Right lobe of liver (tissue), 4 donors: Measurements from ENCODE around the gene MOCOS.

Source experiments
- POLR2A ChIP-seq: fragments of 450-650 bp; IDR thresholded peaks from one replicate; pipeline ENCODE4 v1.6.1; 2017; ENCODE audit warnings: antibody characterized with exemption, mild to moderate bottlenecking
- TF ChIP-seq, protein P1 (sequence below), 4 donors: fragments of 200-600 bp in 3 of 4; fragments of 450-650 bp in 1 of 4; IDR thresholded peaks; one replicate each; pipeline versions ENCODE4 v1.5.1 to v1.8.0; 2016 to 2022; ENCODE audit warnings: antibody characterized with exemption in 4 of 4, mild to moderate bottlenecking in 2 of 4
- donor health status: DM: no; HTN: no; CAD: no.
- donor health status: DM: no; HTN: no; CAD: no.
- donor health status: DM: no; HTN: yes; CAD: no.

DNA sequence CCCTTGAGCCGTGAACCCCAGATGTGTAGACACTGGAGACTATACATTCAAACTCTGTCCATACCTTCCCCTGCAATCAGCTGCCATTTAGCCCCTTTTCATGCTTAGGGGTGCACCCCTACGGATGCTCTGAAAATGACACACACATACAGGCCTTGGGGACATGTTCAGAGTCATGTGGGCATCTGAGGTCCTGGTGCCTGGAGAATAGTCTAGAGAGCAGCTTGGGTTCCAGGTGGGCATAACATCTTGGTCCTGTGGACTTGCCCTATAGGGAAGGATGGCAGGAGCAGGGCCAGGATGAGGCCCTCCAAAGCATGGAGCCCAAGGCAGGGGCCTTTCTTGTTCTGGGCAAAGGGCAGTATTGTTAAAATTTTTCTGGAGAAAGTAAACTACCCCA lies 100.4 kb downstream of the MOCOS start:
- TF ChIP-seq, protein P1, sequence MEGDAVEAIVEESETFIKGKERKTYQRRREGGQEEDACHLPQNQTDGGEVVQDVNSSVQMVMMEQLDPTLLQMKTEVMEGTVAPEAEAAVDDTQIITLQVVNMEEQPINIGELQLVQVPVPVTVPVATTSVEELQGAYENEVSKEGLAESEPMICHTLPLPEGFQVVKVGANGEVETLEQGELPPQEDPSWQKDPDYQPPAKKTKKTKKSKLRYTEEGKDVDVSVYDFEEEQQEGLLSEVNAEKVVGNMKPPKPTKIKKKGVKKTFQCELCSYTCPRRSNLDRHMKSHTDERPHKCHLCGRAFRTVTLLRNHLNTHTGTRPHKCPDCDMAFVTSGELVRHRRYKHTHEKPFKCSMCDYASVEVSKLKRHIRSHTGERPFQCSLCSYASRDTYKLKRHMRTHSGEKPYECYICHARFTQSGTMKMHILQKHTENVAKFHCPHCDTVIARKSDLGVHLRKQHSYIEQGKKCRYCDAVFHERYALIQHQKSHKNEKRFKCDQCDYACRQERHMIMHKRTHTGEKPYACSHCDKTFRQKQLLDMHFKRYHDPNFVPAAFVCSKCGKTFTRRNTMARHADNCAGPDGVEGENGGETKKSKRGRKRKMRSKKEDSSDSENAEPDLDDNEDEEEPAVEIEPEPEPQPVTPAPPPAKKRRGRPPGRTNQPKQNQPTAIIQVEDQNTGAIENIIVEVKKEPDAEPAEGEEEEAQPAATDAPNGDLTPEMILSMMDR (IDR thresholded peaks at IDR 0.05): no peak
- no peak for TF ChIP-seq POLR2A
